Activated T-cell treated with anti-CD3 and anti-CD28 coated beads, Interleukin-2, amount 50 U/mL, for 1 hour (primary cell): ENCODE data around the gene SLC37A1.

Source experiments
- DNase-seq: peaks from one replicate; pipeline ENCODE4 v3.0.0-alpha.2; 2020

SLC37A1 gene

DNA sequence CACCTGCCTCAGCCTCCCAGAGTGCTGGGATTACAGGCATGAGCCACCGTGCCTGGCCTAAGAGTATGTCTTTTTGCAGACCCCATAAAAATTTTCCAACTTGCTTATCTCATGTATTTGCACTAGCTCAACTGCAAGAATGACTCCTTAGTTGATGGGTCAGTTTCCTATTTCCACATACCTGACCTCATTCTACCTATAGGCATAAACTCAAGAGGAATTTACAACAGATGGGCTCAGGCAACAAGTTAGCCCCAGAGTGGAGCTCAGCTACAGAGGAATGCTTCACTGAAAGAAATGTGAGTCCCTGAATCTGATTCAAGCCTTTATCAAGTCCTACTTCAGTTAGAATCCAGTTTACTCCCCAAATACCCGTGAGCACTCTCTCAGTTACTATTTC, 5.3 kb upstream of the SLC37A1 start:
- no peak for DNase-seq

DNA sequence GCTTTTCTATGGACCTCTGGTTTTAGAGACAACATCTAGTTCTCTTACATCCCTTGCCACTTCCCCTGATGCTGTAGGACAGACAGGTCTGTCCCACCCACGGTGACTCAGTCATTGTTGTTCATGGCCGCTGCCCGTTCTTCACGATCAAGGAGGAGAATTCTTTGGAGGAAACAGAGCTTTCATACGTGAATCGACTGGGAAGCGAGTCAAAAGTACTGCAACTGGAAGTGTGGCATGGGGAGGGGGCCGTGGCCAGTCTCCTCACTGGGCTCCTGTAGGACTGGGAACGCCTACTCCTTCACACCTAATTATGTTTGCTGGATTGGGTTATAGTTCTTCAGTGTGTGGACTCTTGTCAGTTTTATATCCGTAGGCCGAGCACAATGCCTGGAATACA, 4.4 kb upstream of the SLC37A1 start:
- DNase-seq = no peak

DNA sequence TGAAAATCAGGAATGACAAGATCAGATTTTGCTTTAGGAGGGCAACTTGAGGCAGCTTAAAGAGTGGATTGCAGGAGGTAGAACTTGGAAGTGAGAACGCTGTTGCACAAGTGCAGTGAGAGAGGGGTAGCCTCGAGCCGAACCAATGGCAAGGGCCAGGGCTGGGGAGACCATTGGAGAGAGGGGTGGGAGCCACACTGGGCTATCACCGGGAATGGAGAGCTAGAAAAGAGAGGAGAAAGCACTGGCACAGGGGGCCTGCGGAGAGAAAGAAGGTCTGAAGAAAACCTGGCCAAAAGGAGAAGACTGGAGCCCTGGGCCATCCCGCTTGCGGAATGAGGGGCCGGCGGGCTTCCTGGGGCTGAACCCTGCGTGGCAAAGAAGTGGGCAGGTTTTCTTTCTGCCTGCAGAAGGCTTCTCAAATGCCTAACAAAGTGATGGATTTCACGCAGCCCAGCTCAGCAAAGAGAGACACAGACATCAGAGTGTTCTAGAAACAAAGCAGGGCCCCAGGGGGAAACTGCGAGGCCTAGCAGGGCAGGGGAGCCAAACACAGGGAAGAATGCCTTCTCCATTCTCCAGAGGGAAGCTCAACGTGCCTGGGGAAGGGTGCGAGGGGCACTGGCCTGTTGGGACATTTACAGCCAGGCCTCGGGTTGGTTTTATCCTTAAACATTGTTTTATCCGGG, 1.2 kb upstream of the SLC37A1 start:
- no peak for DNase-seq

DNA sequence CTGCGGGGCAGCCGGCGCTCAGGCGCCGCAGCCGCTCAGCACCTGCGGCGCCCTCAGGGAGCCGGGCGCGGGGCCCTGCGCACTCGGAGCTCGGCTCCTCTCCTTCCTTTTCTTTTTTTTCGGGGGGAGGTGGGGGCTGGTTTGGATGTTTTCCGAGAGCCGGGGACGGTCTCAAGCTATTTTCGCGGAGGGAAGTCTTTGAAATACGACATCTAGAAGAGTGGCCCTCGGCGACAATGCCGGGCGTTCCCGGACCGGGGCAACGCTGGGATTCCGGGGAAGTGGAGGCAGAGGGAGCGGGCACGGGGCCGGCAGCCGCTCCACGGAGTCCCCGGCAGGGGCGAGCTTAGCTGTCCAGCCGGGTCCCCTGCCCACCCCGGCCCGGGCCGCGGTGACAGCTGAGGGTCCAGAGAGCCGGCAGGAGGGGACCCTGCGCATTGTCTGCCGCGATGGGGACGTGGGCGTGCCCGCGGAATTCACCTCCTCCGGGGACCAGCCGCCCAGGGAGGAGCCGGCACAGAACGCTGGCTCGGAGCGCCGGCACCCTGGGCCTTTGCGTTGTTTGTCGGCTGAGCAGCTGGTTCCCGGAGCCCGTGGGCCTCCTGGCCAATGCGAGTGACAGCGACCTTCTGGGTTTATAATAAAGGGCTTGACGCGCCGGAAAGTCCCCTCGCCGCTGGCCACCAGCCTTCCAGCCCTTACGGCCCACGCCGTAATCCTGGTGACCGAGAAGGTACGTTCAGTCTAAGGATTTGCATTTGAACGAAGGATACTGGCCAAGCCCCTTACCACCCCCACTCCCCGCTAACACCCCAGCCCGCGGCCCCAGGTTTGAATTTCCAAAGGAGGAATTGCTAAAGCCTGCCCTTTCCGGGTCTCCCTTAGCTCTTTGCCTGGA, 582 bp downstream of the SLC37A1 start:
- DNase-seq = peak; percentile 71

DNA sequence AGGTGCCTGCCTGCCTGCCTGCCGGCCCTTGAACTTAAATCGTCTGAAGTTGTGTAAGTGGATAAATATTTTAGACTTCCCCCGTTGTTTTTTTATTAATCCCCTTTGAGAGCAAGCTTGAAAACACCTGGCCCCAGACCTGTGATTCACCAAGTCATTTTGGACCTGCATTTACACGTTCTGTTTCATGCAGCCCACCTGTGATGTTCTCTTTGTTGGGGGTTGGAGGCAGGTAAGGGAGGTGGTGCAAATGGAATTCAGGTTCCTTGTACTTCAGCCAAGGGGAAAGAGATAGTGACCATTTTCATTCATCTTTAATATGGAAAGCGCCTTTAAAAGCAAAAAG, 1.2 kb downstream of the SLC37A1 start:
- no peak for DNase-seq

DNA sequence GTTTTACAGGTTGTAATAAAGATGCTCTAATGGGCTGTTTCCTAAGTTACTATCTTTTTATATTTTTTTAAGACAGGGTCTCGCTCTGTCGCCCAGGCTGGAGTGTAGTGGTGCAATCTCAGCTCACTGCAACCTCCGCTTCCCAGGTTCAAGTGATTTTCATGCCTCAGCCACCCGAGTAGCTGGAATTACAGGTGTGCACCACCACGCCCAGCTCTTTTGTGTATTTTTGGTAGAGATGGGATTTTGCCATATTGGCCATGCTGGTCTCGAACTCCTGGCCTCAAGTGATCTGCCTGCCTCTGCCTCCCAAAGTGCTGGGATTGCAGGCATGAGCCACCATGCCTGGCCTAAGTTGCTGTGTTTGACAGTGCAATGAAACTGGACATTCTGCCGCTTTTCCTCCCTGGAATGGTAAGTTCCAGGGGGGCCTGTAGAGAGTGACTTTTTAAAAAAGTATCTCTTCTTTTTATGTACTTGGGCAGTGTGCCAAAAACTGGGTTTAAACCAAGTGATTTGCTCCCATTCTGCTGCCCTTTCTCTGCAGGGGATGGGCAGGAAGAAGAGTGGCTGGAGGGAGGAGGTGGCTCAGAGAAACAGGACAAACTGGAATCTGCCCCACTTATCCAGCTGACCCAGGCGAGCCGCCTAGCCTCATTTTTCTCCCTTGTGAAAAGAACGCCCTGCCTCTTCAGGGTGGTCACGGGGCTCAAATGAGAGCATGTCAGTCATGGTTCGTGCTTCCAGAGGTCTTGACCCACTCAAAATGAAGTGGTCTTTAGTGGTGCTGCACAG, 2.3 kb downstream of the SLC37A1 start:
- DNase-seq = no peak

DNA sequence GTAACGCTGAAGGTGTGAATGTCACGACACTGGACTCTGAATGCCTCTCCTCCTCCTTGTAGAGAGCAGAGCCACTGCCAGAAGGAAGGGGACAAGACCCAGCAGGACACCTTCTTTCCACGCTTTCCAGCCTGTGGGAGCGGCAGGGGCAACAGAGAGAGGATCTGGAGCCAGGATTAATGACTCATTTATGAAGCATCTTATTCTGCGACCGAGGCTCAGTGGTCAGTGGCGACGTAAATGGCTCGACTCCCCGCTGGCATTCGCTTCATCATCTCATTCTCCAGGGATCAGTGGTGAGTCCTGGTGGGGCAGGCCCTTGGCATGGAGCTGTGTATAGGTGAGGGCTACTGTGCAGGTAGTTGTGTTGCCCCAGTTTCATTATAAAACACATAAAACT, 4.6 kb downstream of the SLC37A1 start:
- DNase-seq = no peak

DNA sequence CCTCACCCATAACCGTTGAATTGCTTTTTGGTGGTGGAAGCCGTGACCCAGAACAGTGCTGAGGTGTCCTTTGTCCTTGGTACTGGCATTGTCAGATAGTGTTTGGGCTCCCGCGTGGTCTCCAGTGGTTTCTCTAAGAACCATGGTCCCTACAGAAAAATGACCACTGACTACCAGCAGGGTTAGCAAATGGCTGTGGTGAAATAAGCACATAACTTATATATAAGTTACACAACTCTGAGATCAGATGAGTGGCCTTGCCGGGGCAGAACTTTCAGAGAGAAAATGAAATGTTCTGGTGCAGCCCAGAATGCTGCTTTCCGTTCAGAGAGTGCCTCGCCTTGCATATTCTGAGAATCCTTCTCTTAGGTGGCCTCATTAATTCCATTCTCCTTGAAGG, 5.0 kb downstream of the SLC37A1 start:
- DNase-seq = no peak

DNA sequence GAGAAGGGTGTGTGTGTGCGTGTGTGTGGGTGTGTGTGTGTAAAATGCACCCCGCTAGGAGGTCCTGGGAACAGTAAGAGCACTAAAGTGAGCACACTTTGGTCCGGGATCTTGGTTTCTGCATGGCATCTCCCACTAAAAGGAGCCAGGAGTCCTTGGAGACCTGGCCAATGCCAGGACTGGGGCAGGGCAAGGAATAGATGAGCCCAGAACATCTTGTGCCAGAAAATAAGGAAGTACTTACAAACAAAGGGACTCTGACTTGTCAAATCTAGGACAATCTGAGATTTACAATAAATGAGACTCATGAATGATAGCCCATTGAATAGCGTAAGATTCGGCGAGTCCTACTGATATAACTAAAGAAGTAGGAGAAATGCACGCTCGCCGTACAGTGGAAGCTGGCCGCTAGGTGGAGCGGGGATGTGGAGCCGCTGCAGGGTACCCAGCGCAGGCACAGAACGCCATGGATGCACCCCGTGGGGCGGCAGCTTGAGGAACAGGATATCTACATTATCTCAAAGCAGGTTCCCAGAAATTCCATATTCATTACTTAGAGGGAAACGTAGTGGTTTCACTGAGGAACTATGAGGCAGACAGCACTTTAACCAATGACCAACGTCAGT, 7.1 kb downstream of the SLC37A1 start:
- DNase-seq = no peak

DNA sequence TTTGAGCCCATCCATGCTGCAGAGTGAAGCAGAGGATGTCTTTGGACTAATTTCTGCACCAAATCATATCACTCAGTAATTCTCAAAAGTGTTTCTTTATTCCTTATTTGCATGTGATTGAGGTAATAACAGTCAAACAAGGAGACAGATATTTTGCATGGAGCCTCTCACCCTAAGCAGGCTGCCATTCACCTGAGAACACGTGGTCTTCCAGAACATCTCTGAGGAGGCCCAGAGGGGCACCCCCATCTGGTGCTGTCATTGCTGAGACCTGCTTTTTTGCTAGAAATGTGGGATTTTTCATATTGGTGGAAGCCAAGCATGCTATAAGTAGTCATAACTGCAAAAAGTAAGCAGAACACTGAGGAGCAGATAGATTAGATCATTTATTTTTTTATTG, 7.7 kb downstream of the SLC37A1 start:
- DNase-seq = no peak

DNA sequence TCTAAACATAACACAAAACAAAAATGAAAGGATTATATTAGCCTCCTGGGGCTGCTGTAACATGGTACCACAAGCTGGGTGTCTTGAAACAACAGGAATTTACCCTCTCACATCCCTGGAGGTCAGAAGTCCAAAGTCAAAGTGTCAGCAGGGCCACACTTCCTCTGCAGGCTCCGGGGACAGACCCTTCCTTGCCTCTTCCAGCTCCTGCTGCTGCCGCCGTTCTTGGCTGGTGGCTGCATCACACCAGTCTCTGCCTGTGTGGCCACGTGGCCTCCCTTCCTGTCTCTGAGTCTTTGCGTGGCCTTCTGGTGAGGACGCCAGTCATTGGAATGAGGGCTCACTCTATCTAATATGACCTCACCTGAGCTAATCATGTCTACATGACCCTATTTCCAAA, 8.2 kb downstream of the SLC37A1 start:
- DNase-seq = no peak

DNA sequence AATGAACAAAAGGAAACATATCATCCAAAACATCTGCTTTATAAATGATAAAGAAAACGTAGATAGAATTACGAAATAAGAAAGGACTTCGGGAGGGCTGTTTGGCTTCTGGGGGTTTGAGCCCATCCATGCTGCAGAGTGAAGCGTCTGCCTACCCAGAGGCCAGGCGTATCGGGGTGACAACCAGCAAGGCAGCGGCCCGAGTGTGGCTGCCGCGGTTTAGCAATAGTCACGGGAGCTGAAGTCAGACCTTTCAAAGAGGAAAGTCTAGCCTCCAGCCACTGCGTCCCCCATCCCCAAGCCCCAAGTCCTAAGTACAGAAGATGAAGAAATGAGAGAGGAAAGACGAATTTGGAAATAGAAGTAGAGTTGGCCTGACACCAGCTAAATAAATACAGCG, 8.6 kb downstream of the SLC37A1 start:
- DNase-seq = no peak

DNA sequence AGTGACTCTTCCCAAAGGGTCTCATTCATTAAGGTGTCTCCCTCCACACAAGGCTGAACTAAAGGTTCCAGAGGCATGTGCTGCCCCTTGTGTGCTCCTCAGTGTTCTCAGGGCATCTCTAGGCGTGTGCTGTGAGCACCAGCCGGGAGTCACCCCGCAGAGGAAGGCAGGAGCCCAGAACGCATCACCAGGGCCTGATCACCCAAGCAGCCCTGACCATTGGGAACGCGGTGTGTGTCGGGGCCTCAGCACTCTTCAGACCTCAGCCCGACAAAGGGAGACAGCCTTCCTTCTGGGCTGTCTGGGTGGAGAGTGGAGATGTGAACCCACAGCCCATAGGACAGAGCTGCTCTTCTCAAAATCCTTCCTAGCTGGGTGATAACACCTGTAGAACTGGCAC, 9.1 kb downstream of the SLC37A1 start:
- DNase-seq = no peak

DNA sequence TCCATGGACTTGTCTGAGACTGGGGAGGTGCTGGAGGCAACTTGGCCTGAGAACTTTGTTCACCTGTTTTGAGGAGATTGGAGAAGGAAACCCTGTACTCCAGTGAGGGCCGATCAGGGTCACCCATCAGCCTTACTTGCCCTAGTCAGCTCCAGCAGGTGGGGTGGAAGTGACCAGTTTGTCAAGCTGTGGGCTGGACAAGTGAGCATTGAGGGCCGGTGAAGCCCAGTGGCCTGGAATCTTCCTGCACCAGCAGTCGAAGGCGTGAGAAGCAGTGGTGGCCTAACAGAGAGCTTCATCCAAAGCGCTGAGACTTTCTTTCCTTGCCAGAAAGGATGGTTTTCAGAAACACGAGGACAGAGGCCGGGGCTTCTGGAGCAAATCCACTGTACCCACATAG, 9.6 kb downstream of the SLC37A1 start:
- no peak for DNase-seq

DNA sequence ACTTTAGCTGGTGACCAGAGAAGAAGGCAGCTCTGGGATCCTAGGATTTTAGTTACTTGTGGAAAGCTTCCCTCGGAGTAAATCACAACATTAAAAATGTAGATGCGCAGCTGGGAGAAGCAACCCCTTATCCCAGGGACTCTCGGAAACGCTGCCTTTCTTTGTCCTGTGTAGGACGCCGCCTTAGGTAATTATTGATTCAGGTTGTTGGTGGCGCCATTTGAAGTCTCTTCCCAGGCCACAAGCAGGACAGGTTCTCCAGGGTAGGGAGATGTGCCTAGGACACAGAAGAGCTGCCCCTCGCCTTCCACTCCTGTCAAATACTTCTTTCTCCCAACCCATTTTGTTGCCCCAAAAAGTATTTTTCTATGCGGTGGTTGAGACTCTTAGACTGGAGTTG, 10.3 kb downstream of the SLC37A1 start:
- no peak for DNase-seq

DNA sequence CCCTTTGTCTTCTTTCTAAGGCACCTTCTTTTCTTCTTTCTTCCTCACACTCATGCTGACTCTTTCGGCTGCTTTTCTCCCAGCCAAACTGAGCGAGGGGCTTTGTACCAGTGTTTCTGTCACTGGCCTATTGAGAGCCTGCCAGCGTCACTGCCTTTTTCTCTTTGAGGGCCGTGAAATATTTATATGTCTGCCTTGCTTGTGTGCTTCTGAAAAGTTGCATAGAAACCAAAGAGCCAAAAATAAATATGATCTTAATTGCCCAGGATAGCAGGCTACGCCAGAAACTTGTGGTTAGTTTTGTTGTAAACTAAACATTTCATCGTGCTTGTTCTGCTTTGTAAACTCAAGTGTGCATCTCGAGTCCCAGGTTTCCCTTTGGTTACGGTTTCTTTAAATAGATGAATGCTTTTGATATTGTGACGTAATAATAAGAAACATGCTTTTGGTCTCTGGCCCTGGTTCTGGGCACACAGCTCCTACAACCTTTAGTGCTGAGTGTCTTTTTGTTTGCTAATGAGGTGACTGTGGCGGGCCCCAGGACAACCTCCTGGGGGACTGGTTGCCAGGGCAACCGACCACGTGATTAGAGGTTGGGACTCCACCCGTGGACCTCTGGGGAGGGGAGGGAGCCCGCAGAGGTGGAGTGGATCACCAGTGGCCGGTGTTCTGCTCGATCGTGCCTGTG, 10.8 kb downstream of the SLC37A1 start:
- DNase-seq = peak; percentile 47

DNA sequence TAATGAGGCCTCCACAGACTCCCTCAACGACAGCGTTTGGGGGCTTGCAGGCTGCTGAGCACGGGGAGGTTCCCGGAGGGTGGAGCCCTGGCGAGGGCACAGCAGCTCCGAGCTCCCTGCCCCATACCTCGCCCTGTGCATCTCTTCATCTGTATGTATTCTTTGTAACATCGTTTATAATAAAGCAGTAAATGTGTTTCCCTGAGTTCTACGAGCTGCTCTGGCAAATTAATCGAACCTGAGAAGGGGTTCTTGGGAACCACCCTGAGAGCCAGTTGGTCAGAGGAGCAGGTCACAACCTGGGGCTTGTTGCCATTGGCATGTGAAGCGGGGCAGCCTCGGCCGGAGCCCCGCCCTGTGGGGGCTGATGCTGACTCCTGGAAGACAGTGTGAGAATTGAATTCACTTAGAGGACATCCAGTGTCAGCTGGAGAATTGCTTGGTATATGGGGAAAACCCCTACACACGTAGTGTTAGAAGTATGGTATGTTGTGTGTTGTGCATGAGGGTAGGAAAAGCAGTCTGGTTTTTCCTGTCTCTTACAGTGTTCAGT, 11.5 kb downstream of the SLC37A1 start:
- DNase-seq = no peak

DNA sequence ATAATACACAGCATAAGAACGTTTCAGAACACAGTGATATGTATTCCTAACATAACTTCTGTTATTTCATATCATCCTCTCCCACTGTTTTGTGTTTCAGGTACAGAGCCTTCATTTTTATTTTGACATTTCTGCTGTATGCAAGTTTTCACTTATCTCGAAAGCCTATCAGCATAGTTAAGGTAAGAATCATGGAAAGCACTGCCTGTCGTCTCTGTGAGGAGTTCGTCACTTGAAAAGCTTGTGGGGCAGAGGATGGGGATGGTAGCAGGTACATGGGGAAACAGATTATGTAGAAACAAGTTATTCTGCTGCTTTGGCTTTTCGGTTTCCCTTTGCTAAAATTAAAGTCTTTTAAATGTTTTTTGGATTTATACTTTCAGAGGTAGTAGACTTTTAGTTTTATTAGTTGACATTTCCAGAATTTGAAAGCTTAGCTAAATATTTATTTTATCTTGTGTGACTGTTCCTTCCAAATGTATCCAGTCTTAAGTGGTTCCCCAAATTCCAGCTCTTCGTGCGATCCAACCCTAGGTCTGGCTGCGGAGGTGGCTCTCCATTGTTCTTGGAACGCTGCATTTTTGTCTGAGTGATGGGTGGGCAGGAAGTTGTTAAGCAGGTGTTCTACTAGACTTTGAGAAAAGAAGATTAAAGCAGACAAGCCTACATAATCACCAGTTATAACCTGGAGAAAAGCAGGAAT, 12.2 kb downstream of the SLC37A1 start:
- no peak for DNase-seq

DNA sequence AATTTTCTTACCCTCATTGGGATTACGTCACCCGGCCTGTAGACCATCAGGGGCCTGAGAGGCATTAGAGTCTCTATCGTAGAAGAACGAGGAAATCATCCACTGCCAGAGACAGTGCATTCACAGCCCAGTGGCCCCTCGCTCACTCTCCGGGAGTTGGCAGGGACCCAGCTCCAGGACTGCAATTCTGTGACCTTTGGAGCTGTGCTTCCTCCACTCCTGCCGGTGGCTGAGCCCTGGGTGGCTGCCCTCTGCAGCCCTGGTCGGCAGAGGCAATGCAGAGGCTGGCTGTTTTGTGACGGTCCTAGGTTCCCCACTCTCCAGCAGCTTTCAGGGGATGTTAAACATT, 12.7 kb downstream of the SLC37A1 start:
- DNase-seq = no peak

DNA sequence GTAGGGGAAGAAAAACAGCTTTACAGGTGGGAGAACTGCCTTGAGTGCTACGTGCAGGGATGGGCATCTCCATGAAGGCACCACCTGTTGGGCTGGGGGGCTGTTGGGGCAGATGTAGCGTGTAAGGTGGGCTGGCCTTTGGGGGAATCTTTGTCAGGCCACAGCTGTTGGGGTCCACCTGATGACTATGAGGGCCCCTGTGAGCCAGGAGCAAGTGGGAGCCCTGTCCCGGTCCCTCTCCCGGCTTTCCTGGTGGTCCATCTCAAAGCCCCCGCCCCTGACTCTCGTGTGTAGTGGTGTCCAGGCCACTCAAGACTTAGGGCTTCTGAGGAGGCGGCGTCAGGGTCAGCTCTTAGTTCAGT, 13.5 kb downstream of the SLC37A1 start:
- DNase-seq = no peak

DNA sequence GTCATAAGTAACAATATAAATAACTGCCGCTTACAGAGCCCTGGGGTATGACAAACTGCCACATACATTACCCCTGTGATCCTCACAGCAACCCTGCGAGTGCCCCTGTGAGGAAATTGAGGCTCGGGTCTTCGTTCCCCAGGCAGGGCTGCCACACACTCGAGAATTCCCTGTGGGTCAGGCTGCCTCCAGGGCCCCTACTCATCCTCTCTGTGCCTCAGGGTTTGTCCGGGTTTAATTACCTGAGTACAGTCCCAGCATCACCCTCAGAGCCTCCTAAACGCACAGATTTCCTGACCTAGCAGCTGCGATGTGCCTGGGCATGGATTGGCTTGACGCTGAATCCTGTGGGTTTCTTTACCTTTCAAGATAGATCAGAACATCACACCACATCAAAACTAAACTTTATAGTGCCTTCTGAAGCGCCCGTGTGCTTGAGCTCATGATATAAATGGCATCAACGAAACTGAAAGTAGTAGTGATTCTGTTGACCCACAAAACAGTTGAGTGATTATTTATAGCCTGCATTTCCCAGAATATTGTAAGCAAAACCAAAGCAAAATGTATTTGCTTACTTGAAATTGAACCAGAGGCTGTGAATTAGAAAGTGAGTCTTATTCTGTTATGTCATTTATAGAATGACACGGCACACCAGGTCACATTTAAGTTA, 14.0 kb downstream of the SLC37A1 start:
- DNase-seq = peak; percentile 53
